GM10248 (cell line): ENCODE measurements around the gene TRMT2A.

Experiments used
- CTCF ChIA-PET: fragments of 300-600 bp; sonication (Branson Sonifier 250); formaldehyde crosslinking; extraction: SDS; loops from one replicate; lab custom pipeline; 2021; ENCODE audit warnings: antibody characterized with exemption; lab: Yijun Ruan, JAX
- POLR2A ChIA-PET: fragments of 350-650 bp; sonication (Branson Sonifier 250); formaldehyde crosslinking; extraction: SDS; loops from one replicate; lab custom pipeline; 2020; ENCODE audit warnings: antibody characterized with exemption; lab: Yijun Ruan, JAX
- DNase-seq: peaks from one replicate; pipeline ENCODE4 v3.0.0; 2012; ENCODE audit errors: extremely low spot score
- TF ChIP-seq, protein P1 (sequence below): IDR thresholded peaks from 2 replicates; pipeline ENCODE4 v1.5.1; 2012; ENCODE audit warnings: mild to moderate bottlenecking, low read depth; ENCODE audit errors: extremely low read depth, missing control alignments, control extremely low read depth

The TRMT2A gene

DNA sequence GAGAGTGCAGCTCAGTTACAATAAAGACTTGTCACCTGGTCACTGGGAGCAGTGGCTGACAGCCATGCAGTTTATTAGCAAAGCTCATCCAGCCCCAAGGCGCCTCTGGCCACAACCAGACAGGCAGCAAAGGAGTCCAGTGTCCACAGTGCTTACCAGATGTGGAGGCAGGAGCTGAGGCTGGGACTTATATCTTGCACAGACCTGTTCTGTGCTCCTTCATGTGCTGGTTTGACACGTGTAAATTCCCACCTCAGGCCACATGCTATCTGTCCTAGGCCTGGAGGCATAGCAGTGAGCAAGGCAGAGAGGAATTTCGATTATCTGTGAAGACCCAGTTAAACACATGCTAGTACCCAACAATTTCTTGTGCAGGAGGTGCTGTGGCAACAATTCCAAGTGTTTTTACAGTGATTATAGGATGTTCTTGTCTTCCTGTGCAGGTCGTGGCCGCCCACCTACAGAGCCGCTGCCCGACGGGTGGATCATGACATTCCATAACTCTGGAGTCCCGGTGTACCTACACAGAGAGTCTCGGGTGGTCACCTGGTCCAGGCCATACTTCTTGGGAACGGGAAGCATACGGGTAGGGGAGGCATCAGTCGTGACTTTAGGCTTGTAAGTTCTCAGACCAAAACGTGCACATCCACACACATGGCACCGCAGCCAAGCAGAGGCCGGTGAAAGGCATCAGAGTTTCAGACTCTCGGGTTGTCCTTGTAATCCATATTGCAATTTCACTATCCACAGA lies 27.6 kb downstream of the TRMT2A start:
- CTCF ChIA-PET = interaction anchor here (1.1 to 1.2 kb wide), 2 partner anchors 12 to 118 kb away, joined by 3 read pairs; no protein-coding TSS in a partner anchor

DNA sequence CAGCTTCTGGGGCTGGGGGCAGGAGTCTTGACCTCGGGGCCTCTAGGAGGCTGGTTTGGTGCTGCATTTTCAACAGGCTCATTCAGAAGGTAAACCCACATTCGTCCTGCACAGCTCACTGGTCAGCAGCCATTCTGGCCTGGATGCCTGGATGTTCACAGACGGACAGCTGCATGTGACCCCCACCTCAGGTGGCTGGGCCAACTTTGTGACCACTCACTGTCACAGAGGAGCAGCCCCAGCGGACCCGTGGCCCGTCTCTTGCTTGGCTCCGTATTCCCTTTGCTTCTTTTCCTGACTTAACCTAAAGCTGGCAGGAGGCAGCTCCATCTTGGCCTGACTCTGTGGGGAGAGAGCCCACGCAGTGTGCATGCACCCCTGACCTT lies 28.8 kb downstream of the TRMT2A start:
- POLR2A ChIA-PET = no interaction called here
- TF ChIP-seq, protein P1, sequence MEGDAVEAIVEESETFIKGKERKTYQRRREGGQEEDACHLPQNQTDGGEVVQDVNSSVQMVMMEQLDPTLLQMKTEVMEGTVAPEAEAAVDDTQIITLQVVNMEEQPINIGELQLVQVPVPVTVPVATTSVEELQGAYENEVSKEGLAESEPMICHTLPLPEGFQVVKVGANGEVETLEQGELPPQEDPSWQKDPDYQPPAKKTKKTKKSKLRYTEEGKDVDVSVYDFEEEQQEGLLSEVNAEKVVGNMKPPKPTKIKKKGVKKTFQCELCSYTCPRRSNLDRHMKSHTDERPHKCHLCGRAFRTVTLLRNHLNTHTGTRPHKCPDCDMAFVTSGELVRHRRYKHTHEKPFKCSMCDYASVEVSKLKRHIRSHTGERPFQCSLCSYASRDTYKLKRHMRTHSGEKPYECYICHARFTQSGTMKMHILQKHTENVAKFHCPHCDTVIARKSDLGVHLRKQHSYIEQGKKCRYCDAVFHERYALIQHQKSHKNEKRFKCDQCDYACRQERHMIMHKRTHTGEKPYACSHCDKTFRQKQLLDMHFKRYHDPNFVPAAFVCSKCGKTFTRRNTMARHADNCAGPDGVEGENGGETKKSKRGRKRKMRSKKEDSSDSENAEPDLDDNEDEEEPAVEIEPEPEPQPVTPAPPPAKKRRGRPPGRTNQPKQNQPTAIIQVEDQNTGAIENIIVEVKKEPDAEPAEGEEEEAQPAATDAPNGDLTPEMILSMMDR = no peak

More for the DNA sequence above, 27.6 kb downstream of the TRMT2A start:
- POLR2A ChIA-PET = no interaction called here
- no peak for DNase-seq
- TF ChIP-seq, protein P1 = no peak

GRCh38 chr22:20087319-20088262 lies 29.4 kb downstream of the TRMT2A start:
- no peak for DNase-seq
- TF ChIP-seq, protein P1 = no peak
- ChIA-PET CTCF (interaction anchor here (1.1 kb wide), 2 partner anchors 23 to 117 kb away, joined by 3 read pairs; no protein-coding TSS in a partner anchor), POLR2A (no interaction called here)

More for the DNA sequence above, 28.8 kb downstream of the TRMT2A start:
- CTCF ChIA-PET = interaction anchor here (1.1 kb wide), 2 partner anchors 22 to 117 kb away, joined by 3 read pairs; no protein-coding TSS in a partner anchor
- DNase-seq = no peak

GRCh38 chr22:20086763-20087162 lies 30.3 kb downstream of the TRMT2A start:
- TF ChIP-seq, protein P1 = no peak
- DNase-seq = no peak
- POLR2A ChIA-PET = no interaction called here
- CTCF ChIA-PET = no interaction called here

GRCh38 chr22:20086101-20086599 lies 30.9 kb downstream of the TRMT2A start:
- CTCF ChIA-PET = interaction anchor here (1.7 kb wide), 1 partner anchor 8 kb away, joined by 6 read pairs; no protein-coding TSS in a partner anchor
- no peak for DNase-seq
- POLR2A ChIA-PET = no interaction called here
- TF ChIP-seq, protein P1 = no peak

DNA sequence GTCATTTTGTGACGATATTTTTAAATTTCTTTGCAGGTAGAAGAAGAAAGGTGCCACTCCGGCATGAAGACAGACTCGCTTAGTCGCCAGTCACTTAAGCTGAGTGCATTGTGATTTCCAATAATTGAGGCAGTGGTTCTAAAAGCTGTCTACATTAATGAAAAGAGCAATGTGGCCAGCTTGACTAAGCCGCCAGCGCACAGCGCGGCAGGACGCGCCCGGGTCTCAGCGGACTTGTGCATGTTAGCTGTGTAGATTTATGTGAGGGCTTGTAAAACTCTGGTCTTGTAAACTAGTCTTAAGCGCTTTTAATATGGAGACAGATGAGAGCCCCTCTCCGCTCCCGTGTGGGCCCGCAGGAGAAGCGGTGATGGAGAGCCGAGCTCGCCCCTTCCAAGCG lies 31.4 kb downstream of the TRMT2A start:
- CTCF ChIA-PET = interaction anchor here (1.7 kb wide), 1 partner anchor 9 kb away, joined by 6 read pairs; no protein-coding TSS in a partner anchor
- POLR2A ChIA-PET = no interaction called here
- TF ChIP-seq, protein P1 = no peak
- no peak for DNase-seq
